ENCODE measurements around the gene PALD1.
"Not testable (repeated sequence)": the region's sequence is repeated elsewhere in the genome, so short reads cannot be mapped to it uniquely, and the experiment has no call there.

PALD1 gene

DNA sequence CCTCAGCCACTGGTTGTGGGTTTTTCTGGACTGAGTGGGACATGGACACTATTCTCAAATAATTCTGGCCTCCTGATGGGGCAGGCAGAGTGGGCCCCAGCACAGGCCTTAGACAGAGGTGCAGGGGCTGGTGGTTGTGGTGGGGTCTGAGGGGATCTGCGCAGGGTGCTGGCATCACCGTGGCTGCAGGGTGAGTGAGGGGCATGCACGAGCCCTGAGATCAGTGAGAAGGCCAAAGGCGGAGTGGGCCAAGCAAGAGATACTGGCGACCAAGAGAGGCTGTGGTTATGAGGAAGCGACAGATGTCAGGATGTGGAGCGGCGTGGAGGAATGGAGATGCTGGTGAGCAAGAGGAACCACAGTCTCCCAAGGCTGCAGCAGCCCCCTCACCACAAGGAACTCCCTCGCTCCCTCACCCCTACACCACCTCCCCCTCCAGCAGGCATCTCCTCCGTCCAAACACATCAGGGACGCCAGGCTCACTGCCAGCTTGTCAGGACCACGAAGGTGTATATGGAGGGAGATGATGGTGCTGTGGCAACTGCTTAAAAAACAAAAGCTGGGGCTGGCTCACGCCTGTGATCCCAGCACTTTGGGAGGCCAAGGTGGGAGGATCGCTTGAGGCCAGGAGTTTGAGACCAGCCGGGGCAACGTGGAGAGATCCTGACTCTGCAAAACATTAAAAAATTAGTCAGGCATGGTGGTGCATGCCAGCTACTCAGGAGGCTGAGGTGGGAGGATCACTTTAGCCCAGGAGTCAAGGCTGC is 114.4 kb downstream of the PALD1 start:
- no peak for DNase-seq

DNA sequence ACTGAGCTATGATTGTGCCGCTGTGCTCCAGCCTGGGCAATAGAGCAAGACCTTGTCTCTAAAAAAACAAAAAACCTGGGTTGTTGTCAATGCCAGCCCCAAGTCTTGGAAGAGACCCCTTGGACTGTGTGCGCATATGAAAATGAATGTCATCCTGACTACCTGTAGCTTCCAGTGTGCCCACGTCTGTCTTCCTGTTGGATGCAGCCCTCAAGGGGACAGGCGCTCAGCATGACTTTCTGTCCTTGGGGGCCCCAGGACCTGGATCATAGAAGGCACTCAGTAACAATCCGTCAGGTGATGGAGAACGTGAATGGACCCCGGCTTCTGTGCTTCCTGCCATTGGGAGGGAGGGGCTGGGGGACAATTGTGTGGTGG is 114.9 kb downstream of the PALD1 start:
- no peak for DNase-seq

DNA sequence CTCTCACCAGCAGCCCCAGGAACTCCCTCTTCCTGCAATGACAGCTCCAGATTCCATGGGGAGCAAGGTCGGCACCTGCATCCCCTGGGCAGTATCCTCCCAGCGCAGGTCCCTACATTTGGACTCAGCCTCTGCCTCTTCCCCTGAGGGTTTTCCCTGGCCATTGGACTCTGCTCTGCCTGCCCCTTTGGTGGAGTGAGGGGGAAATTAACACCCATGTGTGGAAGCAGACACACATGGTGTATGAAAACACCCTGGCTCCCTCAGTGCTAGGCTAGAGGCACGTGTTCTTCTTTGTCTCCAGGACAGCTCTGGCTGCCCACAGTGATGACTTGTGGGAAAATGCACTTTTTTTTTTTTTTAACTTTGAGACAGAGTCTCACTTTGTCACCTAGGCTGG is 115.6 kb downstream of the PALD1 start:
- DNase-seq = no peak

DNA sequence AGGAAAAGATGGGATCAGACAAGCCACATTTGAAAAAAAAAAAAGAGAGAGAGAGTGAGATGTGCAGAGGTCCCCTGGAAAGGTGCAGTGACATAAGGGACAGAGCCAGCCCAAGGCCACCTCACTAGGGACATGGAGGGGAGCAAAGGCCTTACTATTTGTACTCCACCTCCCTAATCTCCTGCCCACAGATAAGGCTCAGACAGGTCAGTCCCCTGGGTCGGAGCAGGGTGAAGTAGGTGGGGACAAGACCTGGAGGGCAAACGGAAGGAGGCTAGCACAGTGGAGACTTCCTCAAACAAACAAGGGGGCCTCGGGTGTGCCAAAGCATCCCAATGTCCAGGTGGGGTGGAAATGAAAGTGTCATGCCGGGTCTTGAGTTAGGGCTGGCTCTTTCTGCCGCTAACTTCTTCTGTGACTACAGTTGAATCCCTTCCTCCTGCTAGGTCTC is 117.0 kb downstream of the PALD1 start:
- DNase-seq = no peak

DNA sequence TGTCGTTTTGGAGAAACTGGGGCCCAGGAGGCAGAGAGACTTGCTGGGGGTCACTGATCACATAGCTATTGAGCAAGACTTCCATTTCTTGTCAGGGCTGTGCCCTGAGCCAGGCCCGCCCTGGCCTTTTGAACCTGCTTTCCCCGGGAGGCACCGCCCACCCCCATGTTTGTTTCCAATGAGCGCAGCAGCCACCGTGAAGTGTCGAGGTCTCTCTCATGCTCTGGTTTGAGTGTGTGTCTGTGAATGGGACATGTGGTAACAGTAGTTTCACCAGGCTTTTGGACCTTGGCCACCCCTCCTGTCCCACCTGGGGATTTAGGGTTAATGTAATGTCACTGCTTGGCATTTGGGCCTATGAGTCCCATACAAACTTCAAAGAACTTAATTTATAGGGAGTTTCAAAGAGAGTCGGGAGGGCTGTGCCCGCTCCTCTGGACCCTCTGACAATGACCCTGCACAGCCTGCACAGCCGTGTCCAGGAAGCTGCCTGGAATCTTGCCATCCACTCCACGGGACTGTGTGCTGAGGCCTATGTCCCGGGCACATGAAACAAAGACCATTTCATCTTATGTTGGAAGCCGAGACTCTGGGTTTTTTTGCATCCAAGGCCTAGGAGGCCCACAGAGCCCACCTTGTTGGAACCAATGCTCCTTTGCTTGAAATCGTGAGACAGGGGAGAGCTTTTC is 117.7 kb downstream of the PALD1 start:
- DNase-seq = no peak

DNA sequence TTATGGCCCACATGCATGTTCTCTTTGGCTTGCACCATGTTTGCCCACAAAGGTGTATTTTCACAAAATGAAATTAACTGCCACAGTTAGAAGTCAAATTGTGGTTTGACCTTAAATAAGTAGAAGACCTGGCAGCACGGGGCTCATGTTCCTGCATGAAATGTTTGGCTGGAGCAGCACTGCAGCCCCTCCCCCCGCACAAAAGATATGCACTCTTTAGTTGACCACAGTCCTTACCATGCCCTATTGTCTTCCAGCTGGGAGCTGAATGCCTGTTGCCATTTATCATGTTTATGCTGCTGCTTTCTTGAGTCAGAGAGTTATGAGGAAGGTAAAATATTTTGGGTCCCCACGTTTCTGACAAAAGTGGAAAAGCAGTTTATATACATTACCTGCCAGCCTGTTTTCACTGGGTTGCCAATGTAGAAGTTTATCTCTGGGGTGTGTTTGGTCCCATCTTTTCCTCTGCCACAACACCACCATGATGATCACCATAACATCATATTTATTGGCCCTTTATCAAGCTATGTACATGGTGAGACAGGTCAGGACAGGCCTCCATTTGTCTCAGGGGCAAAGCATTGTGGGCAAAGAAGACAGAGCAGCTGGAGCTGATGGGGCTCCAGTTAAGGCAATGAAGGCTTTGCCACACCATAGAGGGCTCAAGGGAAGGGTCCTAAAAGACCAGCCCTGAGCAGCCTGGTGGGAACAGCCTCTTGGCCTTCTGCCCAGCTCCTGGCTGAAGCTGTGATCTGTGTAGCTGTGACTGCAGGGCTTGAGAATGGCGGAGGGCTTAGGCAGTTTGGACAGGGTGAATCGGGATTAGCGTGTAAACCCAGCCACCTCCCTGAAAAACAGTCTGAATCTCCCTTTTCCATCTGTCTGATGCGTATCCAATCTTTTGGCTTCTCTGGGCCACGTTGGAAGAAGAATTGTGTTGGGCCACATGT is 118.6 kb downstream of the PALD1 start:
- peak; percentile 22 for DNase-seq

DNA sequence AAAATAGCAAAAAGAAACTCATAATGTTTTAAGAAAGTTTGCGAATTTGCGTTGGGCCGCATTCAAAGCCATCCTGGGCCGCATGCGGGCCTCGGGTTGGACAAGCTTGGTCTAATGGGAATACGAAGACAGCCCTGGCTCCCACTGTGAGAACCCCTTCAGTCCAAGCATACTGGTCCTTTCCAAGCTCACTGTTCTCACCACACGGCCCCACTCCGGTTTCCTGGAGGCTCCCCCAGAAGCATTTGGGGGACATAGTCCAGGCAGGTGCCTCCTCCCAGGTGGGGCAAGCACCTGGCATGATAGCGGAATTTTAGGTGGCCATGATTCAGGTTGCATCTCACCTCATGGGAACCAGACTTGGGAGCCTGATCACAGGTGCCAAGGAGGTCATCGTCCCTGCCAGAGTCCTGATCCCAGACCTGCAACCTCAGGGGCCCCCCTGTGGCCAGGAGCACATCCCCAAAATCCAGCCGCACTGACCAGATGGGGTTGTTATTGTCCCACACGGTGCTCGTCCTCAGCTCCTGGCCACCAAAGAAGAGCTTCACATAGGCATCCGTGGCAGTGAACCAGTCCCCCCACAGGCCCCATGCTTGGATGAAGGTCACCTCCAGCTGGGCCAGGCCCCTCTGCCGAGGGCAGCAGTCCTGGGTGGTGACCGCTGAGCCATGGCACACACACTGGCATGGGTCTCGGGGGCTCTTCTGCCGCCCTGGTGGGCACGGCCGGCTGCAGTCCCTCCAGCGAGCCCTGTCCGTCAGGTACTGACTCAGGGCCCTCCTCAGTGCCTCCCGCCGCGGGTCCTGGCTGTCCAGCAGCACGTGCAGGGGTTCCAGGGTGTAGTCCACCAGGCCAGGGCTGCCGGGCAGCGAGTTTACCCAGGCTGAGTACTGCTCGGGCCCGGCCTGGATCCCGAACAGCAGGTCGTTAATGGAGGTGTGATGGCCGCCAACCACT is 119.6 kb downstream of the PALD1 start:
- DNase-seq = no peak

DNA sequence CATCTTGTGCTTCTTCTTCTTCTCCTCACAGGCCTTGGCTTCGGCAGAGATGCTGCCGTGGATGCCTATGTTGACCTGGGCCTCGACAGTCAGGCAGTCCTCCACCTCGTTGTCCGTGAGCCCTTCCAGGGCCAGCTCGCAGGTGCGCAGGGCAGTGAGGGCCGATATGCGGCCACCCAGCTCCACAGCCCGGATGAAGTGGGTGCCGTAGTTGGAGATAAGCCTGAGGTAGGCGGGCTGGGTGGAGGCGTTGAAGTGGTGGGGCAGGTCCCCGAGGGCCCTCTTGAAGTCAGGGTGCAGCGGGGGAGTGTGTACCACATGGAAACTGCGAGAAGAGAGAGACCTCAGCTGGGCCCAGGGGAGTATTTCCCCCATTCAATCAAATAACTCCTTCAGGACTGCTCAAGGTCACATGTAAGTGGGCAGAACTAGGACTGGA is 120.3 kb downstream of the PALD1 start:
- no peak for DNase-seq

DNA sequence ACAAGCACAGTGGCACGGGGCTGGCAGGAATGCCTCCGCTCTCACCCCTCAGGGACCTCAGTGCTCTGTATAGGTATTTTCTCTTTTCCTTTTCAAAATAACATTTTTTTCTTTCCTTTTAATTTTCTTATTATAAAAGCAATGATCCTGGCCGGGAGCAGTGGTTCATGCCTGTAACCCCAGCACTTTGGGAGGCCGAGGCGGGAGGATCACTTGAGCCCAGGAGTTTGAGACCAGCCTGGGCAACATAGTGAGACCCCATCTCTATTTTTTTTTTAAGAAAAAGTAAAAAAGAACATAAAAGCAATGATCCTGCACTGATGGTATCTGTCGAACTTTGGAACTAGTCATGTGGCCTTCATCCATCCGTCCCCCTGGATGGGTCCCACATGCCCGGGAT is 120.8 kb downstream of the PALD1 start:
- no peak for DNase-seq

DNA sequence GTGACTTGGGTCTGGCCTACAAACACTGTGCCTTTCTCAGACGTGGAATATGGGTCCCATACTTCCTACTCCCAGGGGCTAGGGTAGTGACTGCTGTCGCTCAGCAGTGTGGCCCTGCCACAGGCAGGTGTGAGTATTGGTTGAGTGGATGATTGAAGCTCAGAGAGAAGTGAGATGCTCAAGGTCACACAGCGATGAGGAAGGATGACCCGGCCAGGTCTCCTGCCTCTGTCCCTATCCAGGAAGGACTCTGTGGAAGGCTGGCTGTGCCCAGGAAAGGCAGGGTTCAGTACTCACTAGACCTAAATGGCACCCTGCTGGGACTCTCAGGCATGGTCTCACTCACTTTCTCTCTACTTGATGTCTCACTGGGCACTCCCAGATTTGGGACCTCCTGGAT is 121.2 kb downstream of the PALD1 start:
- no peak for DNase-seq

DNA sequence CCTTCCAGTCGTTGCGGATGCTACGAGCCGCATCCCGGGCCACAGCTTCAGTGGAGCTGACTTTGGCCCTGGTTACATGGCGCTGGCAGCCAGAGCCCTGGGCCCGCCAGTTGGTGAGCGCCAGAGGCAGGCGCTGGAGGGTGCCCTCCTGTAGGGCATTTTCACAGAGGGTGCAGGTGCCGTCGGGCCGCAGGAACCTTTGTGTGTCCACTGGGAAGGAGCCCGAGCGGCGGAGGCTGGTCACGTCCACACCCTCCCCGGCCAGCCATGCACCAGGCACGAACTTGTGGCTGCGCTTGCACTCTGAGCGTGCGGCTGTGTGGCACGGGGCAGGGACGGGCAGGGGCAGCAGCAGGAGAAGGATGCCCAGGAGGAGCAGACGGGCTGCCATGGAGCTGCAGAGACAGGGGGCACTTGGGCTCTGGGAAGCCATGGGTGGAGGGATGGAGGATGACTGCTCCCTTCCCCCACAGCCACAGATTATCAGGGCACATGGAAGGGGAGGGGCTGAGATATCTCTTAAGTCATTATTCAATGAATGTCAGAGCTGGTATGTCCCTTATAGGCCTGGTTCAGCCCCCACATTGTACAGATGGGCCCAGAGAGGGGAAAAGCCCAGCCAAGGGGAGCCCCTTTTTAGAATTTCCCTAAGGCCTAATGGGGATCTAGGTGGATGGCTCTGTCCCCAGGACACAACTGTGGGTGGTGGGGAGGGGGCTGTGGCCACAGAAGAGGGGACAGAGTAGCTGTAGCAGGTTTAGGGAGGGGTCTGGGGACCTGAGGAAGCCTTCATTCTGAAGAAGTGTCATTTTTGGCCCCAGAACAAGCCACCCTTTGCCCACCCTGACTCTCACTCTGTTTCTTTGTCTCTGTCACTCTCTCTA is 122.2 kb downstream of the PALD1 start:
- DNase-seq = no peak

DNA sequence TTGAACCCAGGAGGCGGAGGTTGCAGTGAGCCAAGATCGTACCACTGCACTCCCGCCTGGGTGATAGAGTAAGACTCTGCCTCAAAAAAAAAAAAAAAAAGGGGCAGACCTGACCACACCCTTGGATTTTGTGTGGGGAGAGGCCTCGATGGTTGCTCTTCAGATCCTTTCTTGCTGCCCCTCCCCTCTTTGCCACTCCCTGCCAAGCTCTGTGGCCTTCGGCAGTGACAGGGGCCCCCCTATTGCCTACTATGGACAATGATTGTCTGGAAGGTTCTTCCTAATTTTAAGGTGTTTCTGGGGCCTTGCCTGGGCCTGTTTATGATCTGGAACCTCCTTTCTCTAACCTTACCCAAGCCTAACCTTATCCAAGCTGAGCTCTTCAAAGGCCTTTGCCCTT is 123.2 kb downstream of the PALD1 start:
- DNase-seq = no peak

DNA sequence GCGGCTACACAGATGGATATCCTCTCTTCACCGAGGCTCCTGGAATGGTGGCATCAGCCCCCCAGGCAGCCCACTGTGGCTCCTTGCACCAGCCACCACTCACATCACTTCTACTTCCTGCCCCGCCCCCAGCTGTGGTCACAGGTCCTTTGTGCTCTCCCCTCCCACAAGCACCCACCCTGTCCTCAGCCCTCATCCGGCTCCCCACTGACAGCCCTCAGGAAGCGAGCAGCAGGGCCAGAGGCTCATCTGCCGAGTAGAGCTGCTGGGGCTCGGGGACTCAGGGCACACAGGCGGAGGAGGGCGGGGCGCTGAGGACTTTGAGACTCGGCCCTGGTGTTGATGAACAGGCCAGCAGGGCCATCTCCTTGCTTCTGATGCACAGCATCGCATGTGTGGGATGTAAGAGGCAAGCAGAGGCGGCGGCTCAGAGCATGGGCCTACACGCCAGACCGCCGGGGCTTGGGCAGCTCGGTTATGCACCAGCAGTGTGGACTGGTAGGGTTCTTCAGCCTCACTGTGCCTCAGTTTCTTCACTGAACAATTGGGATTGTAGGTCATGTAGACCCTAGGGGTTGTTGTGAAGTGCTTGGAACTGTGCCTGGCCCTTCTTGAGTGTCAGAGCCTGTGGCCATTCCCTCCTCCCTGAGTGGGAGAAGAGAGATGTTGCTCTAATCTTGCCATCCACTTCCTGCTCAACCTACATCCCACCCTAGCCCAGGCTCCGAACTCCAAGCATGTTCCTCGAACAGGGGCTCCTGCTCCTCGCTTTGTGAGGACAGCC is 124.3 kb downstream of the PALD1 start, which contains the start of gene PRF1:
Gene PRF1, minus strand, starts transcription at position 77 of the 784 bp plus-strand sequence. CDS start 1,839 bp downstream, outside the sequence.
- DNase-seq = no peak

DNA sequence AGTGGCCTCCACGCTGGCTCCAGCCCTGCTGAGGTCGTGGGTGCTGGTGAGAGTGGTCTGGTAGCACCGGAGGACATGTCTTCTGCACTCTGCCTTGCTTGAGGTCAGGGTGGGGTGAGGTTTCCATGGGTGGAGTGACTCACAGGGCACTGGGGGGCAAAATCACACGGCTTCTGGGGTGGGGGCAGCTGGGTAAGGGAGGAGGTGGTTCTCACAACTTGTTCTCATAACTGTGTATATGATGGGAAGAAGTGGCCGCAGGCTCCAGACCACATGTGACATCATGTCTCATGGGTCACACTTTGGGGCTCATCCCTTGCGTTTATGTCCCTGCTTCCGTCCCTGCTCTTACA is 124.9 kb downstream of the PALD1 start:
- no peak for DNase-seq

DNA sequence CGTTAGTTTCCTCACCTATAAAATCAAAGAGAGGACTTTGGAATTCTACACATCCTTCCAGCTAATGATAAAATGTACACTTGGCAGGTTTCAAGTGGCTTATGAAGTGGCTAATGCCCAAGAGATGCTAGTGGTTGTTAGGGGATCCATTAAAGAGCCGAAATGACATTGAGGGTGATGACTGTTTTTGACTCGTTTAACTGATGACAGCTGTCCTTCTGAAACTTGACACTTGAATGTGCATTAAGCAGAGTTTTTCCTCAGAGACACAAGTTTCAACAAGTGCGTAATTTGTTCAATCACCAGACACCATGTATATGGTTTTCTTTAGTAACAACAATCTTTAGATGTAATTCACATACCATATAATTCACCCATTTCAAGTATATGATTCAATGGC is 125.5 kb downstream of the PALD1 start:
- no peak for DNase-seq

DNA sequence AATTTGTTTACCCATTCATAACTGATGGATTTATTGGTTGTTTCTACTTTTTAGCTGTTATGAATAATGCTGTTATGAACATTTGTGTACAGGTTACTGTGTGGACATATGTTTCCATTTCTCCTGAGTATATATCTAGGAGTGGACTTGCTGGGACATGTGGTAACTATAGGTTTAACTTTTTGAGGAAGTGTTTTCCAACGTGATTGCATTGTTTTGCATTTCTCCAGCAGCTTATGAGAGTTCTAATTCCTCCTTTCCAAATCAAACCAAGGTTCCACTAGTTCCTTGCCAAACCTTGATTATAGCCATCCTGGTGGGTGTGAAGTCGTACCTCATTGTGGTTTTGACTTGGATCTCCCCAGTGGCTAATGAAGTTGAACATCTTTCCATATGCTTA is 126.6 kb downstream of the PALD1 start:
- DNase-seq = no peak

DNA sequence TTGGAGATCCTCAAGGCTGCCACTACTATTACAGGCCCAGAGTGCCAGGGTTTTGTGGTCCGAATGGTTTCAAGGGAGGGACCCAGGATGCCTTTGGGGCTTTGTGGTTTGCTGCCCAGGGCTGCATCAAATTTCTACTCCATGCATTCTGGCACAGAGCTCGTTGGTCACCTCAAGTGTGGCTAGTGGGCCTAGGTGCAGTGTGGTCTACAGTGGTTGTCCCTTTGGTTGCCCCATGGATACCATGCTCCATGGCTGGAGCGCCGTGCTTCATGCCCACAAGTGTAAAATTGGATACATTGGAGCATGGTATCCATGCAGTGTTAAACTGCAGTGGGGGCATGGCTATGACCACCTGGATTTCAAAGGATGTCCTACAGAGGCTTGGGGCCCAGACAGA is 129.4 kb downstream of the PALD1 start:
- no peak for DNase-seq

DNA sequence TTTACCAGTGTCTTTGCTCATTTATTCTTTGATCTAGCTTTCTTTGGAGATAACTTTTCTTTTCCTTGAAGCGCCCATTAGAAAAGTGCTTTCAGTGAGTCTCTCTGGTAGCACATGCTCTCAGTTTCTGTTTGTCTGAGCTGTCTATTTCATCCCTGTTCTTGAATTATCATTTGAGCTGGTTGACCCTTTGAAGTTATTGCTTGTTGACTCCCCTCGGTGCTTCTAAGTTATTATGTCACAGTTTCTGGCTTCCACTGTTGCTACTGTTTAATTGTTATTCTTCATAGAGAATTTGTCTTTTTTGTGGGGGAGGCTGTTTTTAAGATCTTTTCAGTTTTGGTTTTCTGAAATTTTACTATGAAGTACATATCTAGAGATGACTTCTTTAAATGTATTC is 135.4 kb downstream of the PALD1 start:
- no peak for DNase-seq

DNA sequence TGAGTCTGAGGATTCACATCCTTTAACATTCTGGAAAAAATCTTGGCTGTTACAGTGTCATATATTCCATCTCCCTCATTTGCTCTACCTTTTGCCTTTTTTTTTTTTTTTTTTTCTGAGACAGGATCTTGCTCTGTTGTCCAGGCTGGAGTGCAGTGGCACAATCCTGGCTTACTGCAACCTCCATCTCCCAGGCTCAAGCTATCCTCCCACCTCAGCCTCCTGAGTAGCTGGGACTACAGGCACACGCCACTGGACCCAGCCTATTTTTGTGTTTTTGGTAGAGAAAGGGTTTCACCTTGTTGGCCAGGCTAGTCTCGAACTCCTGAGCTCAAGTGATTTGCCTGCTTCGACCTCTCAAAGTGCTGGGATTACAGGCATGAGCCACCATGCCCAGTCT is 135.8 kb downstream of the PALD1 start:
- not testable (repeated sequence) for DNase-seq

DNA sequence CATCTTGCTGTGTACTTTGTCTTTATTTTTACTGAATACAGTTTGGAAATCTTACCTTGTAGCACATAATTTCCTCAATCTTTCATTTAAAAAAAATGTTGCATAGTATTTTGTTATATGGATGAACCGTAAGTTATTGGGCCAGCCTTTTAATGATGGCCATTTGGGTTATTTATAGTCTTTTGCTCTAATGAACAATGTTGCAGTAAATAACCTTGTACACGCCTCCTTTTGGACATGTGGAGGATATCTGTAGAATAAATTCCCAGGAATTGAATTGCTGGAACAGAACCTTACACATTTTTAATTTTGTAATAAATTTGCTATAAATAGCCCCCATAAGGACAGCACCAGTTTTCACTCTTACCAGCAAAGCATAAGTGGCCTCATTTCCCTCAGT is 136.6 kb downstream of the PALD1 start:
- no peak for DNase-seq

Data from NCI-H1092 treated with DMSO at 0.1 percent for 48 hours (cell line).